HG02943 (cell line): ENCODE results near the gene MEF2B.
"Not testable (repeated sequence)": the region's sequence is repeated elsewhere in the genome, so short reads cannot be mapped to it uniquely, and the experiment has no call there.

Source experiments
- ATAC-seq: cut with Tn5 transposase; IDR thresholded peaks from one replicate; pipeline ENCODE4 v1.9.1; 2021; ENCODE audit warnings: mild to moderate bottlenecking, low read depth, moderate library complexity; ENCODE audit not compliant: unreplicated experiment

Gene MEF2B

DNA sequence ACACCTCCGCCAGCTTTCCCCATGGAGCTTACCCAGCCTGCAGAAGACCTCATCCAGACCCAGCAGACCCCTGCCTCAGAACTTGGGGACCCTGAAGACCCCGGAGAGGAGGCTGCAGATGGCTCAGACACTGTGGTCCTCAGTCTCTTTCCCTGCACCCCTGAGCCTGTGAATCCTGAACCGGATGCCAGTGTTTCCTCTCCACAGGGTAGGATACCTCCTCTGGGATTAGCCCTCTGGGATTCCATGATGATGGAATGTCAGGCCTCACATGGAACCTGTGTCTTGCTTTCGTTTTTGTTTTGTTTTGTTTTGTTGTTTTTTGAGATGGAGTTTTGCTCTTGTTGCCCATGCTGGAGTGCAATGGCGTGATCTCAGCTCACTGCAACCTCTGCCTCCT lies 23.9 kb upstream of the MEF2B start:
- no peak for ATAC-seq

DNA sequence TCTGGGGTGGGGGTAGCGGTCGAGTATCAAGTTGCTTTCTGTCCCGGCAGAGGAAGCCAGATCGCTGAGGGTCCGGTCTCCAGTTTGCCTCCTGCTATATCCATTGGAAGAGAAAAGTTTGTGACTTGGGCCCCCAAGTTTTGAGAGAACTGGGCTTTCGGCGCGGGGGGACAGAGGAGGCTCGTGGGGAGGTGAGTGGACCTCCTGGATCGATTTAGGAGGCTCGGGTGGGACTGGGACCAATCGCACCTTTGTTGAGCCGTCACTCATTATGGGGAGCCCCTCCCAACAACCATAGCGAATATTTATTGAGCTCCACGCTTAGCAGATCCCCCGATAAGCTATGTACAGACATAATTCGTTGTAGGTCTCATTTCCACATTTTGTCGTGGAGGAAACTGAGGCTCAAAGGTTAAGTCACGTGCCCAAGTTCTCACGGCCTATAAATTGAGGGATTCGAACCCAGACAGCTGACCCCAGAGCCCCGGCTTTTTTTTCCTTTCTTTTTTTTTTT lies 22.9 kb upstream of the MEF2B start:
- ATAC-seq, result no peak

- ATAC-seq, result peak; percentile 84
Measured at GRCh38 chr19:19192078-19192882, 22.2 kb upstream of the MEF2B start, which contains the start of the genes BORCS8 and RFXANK. Gene BORCS8 (minus strand): TSS chr19:19192152. CDS start chr19:19192117, 35 bp downstream. Gene RFXANK (plus strand): TSS chr19:19192258. CDS start chr19:19193947, 1,689 bp downstream.

GRCh38 chr19:19191768-19192077 lies 21.7 kb upstream of the MEF2B start:
- no peak for ATAC-seq

- ATAC-seq, result no peak
Measured at GRCh38 chr19:19186742-19187141, 16.7 kb upstream of the MEF2B start.

DNA sequence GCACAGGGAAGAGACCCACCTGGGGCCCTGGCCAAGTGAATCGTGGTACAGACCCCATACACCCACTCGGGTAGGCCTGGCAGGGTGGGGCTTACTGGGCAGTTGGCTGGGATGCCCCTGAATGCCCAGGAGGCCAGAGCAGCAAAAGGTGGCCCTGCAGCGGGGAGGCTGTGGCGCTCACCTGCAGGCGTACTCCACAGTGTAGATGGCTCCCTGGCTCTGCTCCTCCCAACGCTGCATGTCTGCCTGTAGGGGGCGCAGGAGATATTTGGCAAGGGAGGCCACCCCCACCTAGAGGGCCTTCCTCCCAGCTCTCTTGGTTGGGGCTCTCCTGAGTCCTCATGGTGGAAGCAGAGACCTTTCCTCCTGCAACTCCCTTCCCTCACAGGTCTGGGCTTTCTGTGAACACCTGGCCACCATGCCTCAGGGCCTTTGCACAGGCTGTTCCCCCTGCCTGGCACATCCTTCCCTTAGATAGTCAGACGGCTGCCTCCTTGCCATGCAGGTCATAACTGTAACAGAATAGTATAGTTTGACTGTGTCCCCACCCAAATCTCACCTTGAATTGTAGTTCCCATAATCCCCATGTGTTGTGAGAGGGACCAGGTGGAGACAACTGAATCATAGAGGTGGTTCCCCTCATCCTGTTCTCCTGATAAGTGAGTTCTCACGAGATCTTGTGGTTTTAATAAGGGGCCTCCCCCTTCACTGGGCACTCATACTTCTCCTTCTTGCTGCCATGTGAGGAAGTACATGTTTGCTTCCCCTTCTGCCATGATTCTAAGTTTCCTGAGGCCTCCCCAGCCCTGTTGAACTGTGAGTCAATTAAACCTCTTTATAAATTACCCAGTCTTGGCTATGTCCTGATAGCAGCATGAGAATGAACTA lies 16.0 kb upstream of the MEF2B start:
- ATAC-seq, result no peak

- ATAC-seq, result no peak
Measured at GRCh38 chr19:19181488-19181998, 11.5 kb upstream of the MEF2B start.

DNA sequence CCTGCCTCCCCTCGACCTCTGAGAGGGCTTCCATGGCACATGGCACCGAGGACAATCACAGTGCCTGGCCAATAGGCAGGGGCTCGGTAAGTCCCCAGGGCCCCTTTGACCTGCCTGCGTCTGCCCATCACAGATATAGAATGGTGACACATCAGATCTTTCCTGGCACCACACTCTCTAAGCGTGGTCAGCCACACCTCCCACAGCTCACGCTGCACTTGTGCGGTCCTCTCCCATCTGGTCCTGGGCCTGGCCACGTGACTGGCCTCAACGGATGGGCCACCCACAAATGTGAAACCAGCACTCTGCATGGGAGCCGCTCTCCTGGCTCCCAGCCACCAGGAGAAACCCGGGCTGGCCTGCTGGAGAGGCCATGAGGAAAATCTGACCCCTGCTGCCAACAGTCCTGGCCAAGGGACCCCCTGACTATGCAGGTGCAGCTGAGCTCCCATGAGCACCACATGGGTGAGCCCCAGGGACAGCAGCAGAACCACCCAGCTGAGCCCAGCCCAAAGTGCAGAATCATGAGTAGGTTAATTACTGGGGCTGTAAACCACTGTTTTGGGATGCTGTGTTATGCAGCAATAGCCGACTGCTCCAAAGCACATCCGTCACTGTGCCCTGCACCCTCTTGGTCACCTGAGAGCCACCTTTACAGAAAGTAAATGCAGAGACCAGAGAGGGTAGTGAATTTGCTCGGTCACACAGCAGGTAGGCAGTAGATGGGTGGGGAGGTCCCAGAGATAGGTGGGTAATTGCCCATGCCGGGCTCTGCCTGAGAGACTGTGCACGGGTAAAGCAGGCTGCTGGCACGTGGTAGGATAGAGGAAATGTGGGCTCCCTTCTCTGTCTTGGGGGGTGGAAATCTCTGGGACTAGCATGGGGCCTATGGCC lies 9.7 kb upstream of the MEF2B start:
- ATAC-seq, result no peak

GRCh38 chr19:19176950-19177349 lies 6.9 kb upstream of the MEF2B start:
- ATAC-seq, result no peak

DNA sequence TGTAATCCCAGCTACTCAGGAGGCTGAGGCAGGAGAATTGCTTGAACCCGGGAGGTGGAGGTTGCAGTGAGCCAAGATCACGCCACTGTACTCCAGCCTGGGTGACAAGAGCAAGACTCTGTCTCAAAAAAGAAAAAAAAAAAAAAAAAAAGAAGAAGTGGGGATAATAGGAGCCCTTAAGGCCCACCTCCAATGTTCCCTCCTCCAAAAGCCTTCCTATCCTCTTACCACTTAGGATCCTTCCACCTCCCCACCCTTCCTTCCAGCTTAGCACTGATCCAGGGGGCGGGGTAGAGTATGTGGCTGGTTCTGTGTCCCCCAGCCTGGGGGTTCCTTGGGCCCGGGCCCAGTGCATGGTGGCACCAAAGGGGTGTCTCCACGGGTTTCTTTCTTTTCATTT lies 3.2 kb upstream of the MEF2B start:
- ATAC-seq, result not testable (repeated sequence)

DNA sequence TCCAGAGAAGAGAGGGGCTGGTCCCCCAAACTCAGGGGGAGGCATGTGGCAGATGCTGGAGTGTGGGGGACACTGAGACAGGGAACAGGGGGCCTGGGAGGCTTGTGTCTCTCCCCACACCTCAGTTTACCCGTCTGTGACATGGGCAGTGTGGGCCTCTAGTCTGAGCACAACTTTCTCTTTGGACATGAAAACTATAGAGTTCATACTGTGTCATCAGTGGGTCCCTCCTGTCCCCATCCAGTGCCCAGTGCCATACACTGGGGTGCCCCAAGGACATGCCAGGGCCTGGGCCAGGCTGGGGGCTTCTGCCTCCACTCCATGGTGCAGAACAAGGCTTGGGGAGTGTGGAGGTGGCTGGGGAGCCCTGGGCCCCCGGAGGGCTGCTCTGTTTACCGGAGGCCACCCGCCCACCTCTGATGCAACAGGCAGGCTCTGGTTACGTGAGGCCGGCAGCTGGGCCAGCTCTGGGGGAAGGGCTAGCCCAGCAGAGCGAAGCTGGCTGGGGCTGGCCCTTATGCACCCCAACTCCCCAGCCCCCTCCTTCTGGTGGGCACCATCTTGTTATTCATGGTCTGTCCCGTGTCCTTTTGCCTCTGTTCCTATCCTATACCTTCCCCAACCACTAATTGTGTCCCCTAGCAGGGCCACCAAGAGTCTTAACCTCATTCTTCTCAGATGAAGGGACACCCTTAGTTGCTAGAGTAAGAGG lies 1.9 kb upstream of the MEF2B start:
- no peak for ATAC-seq

GRCh38 chr19:19170873-19171672 lies 1.0 kb upstream of the MEF2B start:
- no peak for ATAC-seq

DNA sequence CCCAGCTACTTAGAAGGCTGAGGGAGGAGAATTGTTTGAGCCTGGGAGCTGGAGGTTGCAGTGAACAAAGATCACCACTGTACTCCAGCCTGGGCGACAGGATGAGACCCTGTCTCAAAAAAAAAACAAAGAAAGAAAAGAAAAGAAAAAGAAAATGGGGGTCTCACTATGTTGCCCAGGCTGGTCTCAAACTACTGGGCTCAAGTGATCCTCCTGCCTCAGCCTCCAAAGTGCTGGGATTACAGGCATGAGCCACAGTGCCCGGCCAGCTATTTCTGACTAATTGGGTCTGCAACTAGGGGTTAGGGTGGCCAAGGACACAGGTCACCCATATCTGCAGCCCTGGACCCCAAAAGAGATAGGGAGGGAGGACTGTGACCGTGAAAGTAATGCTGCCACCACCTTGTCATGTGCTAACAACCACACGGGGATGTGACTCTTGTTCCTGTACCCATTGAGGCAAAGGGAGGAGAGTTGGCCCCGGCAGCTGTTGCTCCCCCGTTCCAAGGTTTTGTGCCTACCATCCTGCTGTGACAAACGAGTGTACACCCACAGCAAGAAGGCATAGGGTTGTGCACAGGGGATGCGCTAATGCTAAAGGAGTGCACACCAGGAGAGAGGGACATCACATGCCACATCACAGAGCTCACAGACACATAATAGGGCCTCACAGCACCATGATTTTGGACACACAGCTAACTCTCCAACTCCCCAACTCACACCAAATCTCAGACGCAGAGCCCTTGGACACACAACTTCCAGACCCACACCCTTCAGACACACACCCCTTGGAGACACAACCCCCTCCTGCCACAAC lies 619 bp downstream of the MEF2B start:
- peak; percentile 8 for ATAC-seq

DNA sequence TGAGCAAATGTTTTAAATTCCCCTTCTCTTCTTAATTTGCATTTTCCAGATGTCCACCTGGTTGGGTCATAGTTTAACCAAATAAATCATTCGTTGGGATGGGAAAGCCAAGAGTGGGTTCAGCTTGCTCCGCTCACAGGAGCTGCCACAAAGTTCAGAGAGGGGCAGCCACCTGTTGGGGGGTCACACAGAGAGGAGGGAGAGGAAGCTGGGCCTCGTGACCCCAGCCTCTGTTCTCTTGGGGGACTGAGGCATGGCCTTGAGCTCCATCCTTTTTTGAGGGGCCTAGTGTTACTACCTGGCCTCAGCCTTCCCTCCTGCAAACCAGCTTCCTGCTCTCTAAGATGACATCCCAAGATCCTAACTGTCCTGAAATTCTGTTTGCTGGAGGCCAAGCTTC lies 2.5 kb downstream of the MEF2B start:
- no peak for ATAC-seq

GRCh38 chr19:19165396-19165795 lies 4.7 kb downstream of the MEF2B start:
- no peak for ATAC-seq

DNA sequence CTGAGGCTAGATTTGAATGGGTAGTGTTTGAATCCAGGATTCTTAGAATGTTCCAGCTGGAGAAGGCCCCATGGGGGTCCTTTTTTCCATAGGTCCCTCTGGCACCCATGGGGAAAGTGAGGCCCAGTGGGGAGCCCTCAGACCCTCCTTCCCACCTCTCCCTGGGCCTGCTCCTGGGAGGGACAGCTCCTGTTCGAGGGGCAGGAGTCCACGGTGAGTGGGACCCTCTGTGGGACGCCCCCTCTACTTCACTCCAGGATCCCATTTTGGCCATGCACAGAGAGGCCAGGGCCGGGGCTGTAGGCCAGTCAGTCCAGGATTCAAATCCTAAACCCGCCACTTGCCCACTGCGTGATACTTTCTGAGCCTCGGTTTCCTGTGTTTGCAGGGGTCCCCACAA lies 7.6 kb downstream of the MEF2B start:
- ATAC-seq, result no peak

DNA sequence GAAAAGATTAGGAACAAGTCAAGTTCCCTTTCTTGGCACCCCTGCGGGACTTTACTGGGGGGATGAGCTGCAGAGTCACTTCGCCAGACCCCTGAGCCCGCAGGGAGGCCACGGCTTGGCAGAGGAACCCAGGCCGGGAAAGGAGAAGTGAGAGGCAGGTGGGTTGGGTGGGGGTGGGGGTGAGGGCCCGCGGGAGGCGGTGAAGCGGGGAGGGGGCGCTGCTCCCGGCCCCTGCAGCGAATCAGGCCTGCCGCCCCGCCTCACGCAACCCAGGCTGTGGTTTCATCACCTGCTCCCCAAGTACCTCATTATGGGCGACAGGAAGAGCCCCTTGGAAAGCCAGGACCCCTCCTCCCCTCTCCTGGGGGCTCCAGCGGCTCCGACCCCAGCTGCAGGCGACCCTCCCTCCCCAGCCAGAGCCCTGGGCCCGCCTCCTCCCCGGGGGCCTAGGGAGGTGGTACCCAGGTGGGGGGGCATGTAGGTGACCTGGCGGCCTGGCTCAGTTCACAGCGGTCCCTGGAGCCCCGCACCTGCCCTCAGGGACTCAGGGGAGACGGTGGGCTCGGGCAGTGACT lies 9.5 kb downstream of the MEF2B start:
- ATAC-seq, result no peak

- no peak for ATAC-seq
Measured at GRCh38 chr19:19159534-19159933, 10.5 kb downstream of the MEF2B start.
